HG03378 (cell line): Measurements from ENCODE around the gene HAUS8.
A peak's percentile ranks its signal among the peaks of the same experiment; 100 is the strongest.
"Not testable (repeated sequence)": the region's sequence is repeated elsewhere in the genome, so short reads cannot be mapped to it uniquely, and the experiment has no call there.

Source experiments
- ATAC-seq: cut with Tn5 transposase; IDR thresholded peaks from one replicate; pipeline ENCODE4 v1.9.1; 2021; ENCODE audit warnings: mild to moderate bottlenecking, moderate library complexity; ENCODE audit not compliant: unreplicated experiment

Gene HAUS8

GRCh38 chr19:17075035-17075863 is at the start of gene HAUS8, which contains the start of gene MYO9B:
Gene HAUS8 (minus strand): TSS chr19:17075452. CDS start chr19:17075422, 30 bp downstream.
Gene MYO9B (plus strand): TSS chr19:17075777. CDS start chr19:17101718, 25,941 bp downstream.
- peak; percentile 62 for ATAC-seq

GRCh38 chr19:17124025-17124424 is 48.8 kb upstream of the HAUS8 start:
- ATAC-seq: no peak

- no peak for ATAC-seq
These were observed 47.8 kb upstream of the HAUS8 start for GRCh38 chr19:17123041-17123440.

- no peak for ATAC-seq
These were observed 46.6 kb upstream of the HAUS8 start for GRCh38 chr19:17121736-17122293.

- no peak for ATAC-seq
These were observed 43.7 kb upstream of the HAUS8 start for GRCh38 chr19:17118957-17119356.

- ATAC-seq: no peak
These were observed 41.9 kb upstream of the HAUS8 start for GRCh38 chr19:17116996-17117702.

- ATAC-seq: no peak
These were observed 39.2 kb upstream of the HAUS8 start for GRCh38 chr19:17114414-17114831.

- ATAC-seq: no peak
These were observed 38.0 kb upstream of the HAUS8 start for GRCh38 chr19:17113127-17113785.

- ATAC-seq: no peak
These were observed 37.4 kb upstream of the HAUS8 start for GRCh38 chr19:17112700-17113099.

GRCh38 chr19:17112271-17112670 is 37.0 kb upstream of the HAUS8 start:
- ATAC-seq: no peak

GRCh38 chr19:17111766-17112165 is 36.5 kb upstream of the HAUS8 start:
- ATAC-seq: no peak

GRCh38 chr19:17110599-17110966 is 35.3 kb upstream of the HAUS8 start:
- no peak for ATAC-seq

GRCh38 chr19:17109962-17110598 is 34.8 kb upstream of the HAUS8 start:
- ATAC-seq: peak; percentile 37

GRCh38 chr19:17109300-17109699 is 34.0 kb upstream of the HAUS8 start:
- ATAC-seq: no peak

- ATAC-seq: no peak
These were observed 33.2 kb upstream of the HAUS8 start for GRCh38 chr19:17108453-17108784.

- no peak for ATAC-seq
These were observed 32.5 kb upstream of the HAUS8 start for GRCh38 chr19:17107546-17108452.

GRCh38 chr19:17106964-17107363 is 31.7 kb upstream of the HAUS8 start:
- ATAC-seq: not testable (repeated sequence)

GRCh38 chr19:17105556-17105955 is 30.3 kb upstream of the HAUS8 start:
- no peak for ATAC-seq

- ATAC-seq: no peak
These were observed 29.4 kb upstream of the HAUS8 start for GRCh38 chr19:17104679-17105078.

GRCh38 chr19:17103177-17103576 is 27.9 kb upstream of the HAUS8 start:
- ATAC-seq: no peak
